Measurements from ENCODE around the gene TMEM225B. TPM values are rescaled to one million over a fixed set of nuclear protein-coding genes. Genes with fewer than 3 reads are reported as not detected.

Gene TMEM225B
- total and polyA plus RNA-seq, 2 donors from 2014 or later, result 1.6 to 2.6 TPM

DNA sequence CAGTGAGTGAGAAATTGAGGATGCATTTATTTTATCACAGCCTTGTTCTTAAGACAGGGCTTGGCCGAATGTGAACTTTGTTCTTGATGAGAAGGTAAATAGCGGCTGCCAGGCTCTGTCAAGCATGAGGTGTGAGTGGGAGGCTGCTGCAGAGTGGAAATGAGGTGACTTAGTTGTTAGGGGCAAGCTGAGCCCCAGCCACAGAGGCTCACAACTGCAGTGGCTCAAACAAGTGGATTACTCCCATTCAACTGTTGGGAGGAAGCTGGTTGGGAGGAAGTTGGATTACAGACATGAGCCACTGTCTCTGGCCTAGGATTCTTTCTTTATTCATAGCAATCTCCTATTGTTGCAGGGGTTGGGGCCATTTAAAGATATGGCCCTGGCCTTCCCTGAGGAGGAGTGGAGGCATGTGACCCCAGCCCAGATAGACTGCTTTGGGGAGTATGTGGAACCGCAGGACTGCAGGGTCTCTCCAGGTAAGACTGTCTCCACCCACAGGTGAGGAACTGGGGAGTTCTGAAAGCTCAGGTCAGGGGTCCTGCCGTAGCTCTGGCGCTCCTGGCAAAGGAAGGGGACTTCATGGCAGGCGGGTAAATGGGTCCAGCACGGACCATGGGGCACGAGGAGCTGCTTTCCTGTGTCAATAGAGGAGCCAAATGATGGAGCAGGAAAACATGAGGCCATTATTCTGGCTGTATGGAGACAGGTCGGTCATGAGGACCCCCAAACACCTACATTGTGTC lies 25.8 kb downstream of the TMEM225B start:
- FAIRE-seq (no peak), DNase-seq (peak in 1 of 5 donors; percentile 15)
- TF ChIP-seq, protein P1, sequence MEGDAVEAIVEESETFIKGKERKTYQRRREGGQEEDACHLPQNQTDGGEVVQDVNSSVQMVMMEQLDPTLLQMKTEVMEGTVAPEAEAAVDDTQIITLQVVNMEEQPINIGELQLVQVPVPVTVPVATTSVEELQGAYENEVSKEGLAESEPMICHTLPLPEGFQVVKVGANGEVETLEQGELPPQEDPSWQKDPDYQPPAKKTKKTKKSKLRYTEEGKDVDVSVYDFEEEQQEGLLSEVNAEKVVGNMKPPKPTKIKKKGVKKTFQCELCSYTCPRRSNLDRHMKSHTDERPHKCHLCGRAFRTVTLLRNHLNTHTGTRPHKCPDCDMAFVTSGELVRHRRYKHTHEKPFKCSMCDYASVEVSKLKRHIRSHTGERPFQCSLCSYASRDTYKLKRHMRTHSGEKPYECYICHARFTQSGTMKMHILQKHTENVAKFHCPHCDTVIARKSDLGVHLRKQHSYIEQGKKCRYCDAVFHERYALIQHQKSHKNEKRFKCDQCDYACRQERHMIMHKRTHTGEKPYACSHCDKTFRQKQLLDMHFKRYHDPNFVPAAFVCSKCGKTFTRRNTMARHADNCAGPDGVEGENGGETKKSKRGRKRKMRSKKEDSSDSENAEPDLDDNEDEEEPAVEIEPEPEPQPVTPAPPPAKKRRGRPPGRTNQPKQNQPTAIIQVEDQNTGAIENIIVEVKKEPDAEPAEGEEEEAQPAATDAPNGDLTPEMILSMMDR (IDR thresholded peaks at IDR 0.05; ENCODE audit: borderline replicate concordance, extremely low read depth, insufficient read depth), result no peak
- intact Hi-C loops (cut with DNase I), result no loop called here
- Histone ChIP-seq H3K4me1 (ENCODE audit: control insufficient read depth in 2 of 3, insufficient read depth in 2 of 3, low read depth in 1 of 3, low read length in 3 of 3) (no peaks in the 10 kb centered on the region), H3K27ac (ENCODE audit: low read depth in 2 of 2, low read length in 2 of 2) (no peak overlapping the region), H3K9ac (ENCODE audit: low read length in 3 of 3) (no peak overlapping the region), H3K36me3 (ENCODE audit: control insufficient read depth in 2 of 3, insufficient read depth in 3 of 3, low read length in 3 of 3) (peaks cover 9 to 80% (median 62%) of the 10 kb centered on the region in 3 donors), H3K9me3 (ENCODE audit: control insufficient read depth in 2 of 3, insufficient read depth in 1 of 3, low read length in 3 of 3) (no peaks in the 10 kb centered on the region), H3K27me3 (ENCODE audit: control insufficient read depth, insufficient read depth, low read length) (no peaks in the 10 kb centered on the region), H3K4me3 (ENCODE audit: low read length in 3 of 3) (no peak overlapping the region)

DNA sequence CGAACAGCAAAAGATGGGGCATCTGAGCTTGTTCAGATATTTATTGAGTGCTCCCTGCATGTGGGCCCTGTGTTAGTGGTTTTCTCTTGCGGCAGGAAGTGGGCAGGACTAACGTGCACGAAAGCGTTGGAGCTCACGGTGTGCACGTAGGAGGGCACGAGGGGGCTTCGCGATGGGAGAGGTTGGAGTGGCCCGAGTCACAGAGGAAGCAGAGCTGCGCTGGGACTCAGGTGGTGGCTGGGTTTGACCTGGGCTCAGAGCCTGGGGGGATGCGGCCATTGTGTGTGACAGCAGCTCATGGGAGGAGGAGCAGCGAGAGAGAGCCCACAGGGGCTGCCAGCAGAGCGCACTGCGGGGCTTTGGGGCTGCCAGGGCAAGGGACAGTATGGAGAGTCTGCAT lies 26.4 kb downstream of the TMEM225B start:
- Histone ChIP-seq H3K9me3 (ENCODE audit: control insufficient read depth in 2 of 3, insufficient read depth in 1 of 3, low read length in 3 of 3) (no peaks in the 10 kb centered on the region), H3K4me3 (ENCODE audit: low read length in 3 of 3) (no peak overlapping the region), H3K4me1 (ENCODE audit: control insufficient read depth in 2 of 3, insufficient read depth in 2 of 3, low read depth in 1 of 3, low read length in 3 of 3) (no peaks in the 10 kb centered on the region), H3K36me3 (ENCODE audit: control insufficient read depth in 2 of 3, insufficient read depth in 3 of 3, low read length in 3 of 3) (peaks cover 9 to 74% (median 59%) of the 10 kb centered on the region in 3 donors), H3K9ac (ENCODE audit: low read length in 3 of 3) (no peak overlapping the region), H3K27me3 (ENCODE audit: control insufficient read depth, insufficient read depth, low read length) (no peaks in the 10 kb centered on the region), H3K27ac (ENCODE audit: low read depth in 2 of 2, low read length in 2 of 2) (no peak overlapping the region)
- intact Hi-C loops (cut with DNase I), result no loop called here
- DNase-seq (no peak), FAIRE-seq (no peak)
- TF ChIP-seq, protein P1 (IDR thresholded peaks at IDR 0.05; ENCODE audit: borderline replicate concordance, extremely low read depth, insufficient read depth), result no peak

GRCh38 chr7:99625321-99625720 lies 27.3 kb downstream of the TMEM225B start:
- H3K4me1 ChIP-seq (ENCODE audit: control insufficient read depth in 2 of 3, insufficient read depth in 2 of 3, low read depth in 1 of 3, low read length in 3 of 3), result no peaks in the 10 kb centered on the region
- no peak for FAIRE-seq
- H3K36me3 ChIP-seq (ENCODE audit: control insufficient read depth in 2 of 3, insufficient read depth in 3 of 3, low read length in 3 of 3), result peaks cover 9 to 70% (median 58%) of the 10 kb centered on the region in 3 donors
- H3K9me3 ChIP-seq (ENCODE audit: control insufficient read depth in 2 of 3, insufficient read depth in 1 of 3, low read length in 3 of 3), result no peaks in the 10 kb centered on the region
- TF ChIP-seq, protein P1 (IDR thresholded peaks at IDR 0.05; ENCODE audit: borderline replicate concordance, extremely low read depth, insufficient read depth), result no peak
- H3K9ac ChIP-seq (ENCODE audit: low read length in 3 of 3), result no peak overlapping the region
- no peak overlapping the region for H3K27ac ChIP-seq (ENCODE audit: low read depth in 2 of 2, low read length in 2 of 2)
- no peaks in the 10 kb centered on the region for H3K27me3 ChIP-seq (ENCODE audit: control insufficient read depth, insufficient read depth, low read length)
- H3K4me3 ChIP-seq (ENCODE audit: low read length in 3 of 3), result no peak overlapping the region
- DNase-seq, result no peak
- intact Hi-C loops (cut with DNase I), result no loop called here

Measured in kidney (tissue), 14 donors.